Measurements from ENCODE around the gene OR2M3.
"Not testable (repeated sequence)": the region's sequence is repeated elsewhere in the genome, so short reads cannot be mapped to it uniquely, and the experiment has no call there.

Gene OR2M3

GRCh38 chr1:248196965-248197364 lies at the start of gene OR2M3:
Gene OR2M3, plus strand, starts transcription at chr1:248197265. Its CDS starts 5,803 bp downstream, at chr1:248203068.
- no peak for DNase-seq (ENCODE audit: low read depth)

DNA sequence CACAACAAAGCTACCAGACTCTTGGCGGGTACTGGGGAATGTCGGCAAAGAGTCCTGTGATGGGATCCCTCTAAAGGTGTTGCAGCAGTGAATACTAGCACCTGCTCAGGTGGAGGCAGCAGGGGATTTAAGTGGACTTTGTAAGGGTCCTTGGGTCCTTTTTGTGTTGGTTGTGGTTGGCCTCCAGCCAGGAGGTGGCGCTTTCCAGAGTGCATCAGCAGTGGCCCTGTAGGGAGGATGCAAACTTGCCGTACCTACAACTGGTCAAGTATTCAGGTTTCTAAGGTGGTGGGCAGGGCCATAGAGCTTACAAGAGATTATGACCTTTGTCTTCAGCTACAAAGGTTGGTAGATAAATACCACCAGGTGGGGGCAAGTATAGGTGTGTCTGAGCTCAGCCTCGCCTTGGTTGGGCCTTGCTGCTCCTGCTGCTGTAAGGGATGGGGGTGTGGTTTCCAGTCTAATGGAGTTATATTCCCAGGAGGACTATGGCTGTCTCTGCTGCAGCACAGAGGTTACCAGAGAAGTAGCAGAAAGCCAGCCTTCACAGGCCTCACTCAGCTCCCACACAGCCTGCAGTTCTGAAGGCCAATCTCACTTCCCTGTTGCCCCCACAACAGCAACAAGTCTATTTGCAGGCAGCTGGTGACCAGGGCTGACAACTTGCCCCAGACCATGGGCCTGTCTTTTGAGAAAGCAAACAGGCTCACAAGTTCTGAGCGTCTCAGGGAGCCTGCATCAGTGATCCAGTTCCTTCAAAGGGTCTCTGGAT lies 44.8 kb upstream of the OR2M3 start:
- DNase-seq (ENCODE audit: low read depth) = no peak

DNA sequence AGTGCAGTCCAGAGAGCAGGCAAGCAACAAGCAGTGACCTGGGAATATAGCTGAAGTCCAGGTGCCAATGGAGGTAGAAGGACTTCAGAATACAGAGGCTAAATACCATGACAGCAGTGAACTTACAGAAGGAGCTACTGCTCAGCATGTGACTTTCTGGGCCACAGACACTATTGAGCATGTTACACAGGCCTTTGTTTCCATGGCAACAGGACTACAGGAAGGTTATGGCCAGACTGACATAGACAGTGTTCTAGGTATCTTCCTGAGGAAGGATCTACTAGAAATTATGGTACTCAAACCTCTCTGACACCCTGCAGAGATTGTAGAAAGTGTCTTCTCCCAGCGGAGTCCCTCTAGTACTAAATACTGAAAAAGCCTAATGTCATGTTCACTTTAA lies 41.1 kb upstream of the OR2M3 start:
- no peak for DNase-seq (ENCODE audit: low read depth)

- DNase-seq (ENCODE audit: low read depth) = no peak
Measured at GRCh38 chr1:248158758-248159157, 38.3 kb upstream of the OR2M3 start.

- DNase-seq (ENCODE audit: low read depth) = no peak
Measured at GRCh38 chr1:248164031-248164430, 33.0 kb upstream of the OR2M3 start.

- DNase-seq (ENCODE audit: low read depth) = no peak
Measured at GRCh38 chr1:248165186-248165585, 31.9 kb upstream of the OR2M3 start.

- no peak for DNase-seq (ENCODE audit: low read depth)
Measured at GRCh38 chr1:248174521-248174920, 22.5 kb upstream of the OR2M3 start, which contains the start of gene OR2M2. Gene OR2M2, plus strand, starts transcription at chr1:248174821. Its CDS starts 5,165 bp downstream, at chr1:248179986.

GRCh38 chr1:248183996-248184395 lies 13.1 kb upstream of the OR2M3 start:
- DNase-seq (ENCODE audit: low read depth) = no peak

GRCh38 chr1:248187363-248187762 lies 9.7 kb upstream of the OR2M3 start:
- no peak for DNase-seq (ENCODE audit: low read depth)

DNA sequence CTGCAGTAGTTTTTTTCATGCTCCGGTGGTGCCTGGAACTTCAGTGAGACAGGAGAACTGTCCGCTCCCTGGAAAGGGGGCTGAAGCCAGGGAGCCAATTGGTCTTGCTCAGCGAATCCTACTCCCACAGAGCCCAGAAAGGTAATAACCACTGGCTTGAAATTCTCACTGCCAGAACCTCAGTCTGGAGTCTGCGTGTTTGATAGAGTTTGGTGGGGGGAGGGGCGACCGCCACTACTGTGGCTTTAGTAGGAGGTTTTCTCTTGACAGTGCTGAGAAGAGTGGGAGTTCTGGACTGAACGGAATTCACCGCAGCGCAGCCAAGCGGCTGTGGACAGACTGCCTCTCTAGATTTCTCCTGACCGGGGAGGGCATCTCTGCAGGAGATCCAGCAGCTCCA lies 8.0 kb upstream of the OR2M3 start:
- DNase-seq (ENCODE audit: low read depth) = no peak

DNA sequence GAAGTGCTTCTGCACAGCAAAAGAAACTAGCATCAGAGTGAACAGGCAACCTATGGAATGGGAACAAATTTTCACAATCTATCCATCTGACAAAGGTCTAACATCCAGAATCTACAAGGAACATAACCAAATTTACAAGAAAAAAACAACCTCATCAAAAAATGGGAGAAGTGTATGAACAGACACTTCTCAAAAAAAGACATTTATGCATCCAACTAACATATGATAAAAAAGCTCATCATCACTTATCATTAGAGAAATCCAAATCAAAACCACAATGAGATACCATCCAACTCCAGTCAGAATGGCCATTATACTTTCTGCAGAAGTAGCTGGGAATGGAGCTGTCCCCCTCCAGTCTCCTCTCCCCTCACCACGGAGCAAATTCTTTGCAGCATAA lies 2.9 kb upstream of the OR2M3 start:
- DNase-seq (ENCODE audit: low read depth) = no peak

DNA sequence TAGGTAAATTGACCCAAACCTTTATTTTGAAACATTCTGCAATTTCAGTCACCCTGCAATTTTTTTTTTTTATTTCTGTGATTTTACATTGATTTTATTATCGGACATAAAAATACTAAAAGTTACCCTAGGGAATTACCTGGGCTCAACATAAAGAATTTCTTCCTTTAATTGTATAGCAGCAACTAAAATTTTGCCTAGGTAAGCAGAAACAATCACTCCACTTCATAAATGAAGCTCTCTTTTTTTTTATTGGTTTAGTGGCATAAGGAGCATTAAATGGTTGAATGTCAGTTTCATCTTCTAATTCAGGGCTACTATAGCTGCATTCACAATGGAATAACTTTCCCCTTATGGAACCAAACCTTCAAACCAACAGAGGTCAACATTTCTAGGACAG lies 18.8 kb downstream of the OR2M3 start:
- DNase-seq (ENCODE audit: low read depth) = no peak

DNA sequence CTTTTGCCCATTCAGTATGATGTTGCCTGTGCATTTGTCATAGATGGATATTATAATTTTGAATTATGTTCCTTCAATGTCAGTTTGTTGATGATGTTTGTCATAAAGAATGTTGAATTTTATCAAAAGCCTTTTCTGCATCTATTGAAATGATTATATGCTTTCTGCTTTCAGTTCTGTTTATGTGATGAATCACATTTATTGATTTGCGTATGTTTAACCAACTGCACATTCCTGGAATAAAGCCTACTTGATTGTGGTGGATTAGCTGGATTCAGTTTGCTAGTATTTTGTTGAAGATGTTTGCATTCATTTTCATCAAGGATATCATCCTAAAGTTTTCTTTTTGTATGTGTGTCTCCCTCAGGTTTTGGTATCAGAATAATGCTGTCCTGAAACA lies 28.5 kb downstream of the OR2M3 start:
- DNase-seq (ENCODE audit: low read depth) = no peak

GRCh38 chr1:248229360-248229908 lies 32.4 kb downstream of the OR2M3 start:
- no peak for DNase-seq (ENCODE audit: low read depth)

DNA sequence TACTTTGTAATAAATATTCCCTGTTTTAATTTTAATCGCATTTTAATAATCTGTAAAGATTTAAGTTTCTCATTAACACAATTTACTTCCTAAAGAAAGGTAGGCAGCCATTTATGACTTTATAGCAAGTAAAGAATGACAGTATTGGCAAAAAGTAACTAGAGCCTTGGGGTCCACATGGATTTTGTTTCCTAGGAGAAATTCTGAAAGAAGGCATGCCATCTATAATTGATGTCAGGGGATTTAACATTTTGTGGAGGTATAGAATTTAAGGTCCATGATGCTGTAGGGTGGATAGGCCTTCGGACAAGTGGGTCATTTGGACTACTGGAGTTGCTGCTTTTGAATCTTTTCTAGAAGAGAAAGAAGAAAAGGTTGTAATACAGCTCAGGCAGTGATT lies 34.1 kb downstream of the OR2M3 start, which contains the start of gene OR2M4:
Gene OR2M4 (plus strand): TSS at position 301 of the 400 bp plus-strand sequence. CDS start 7,512 bp downstream, outside the sequence.
- DNase-seq (ENCODE audit: low read depth) = no peak

DNA sequence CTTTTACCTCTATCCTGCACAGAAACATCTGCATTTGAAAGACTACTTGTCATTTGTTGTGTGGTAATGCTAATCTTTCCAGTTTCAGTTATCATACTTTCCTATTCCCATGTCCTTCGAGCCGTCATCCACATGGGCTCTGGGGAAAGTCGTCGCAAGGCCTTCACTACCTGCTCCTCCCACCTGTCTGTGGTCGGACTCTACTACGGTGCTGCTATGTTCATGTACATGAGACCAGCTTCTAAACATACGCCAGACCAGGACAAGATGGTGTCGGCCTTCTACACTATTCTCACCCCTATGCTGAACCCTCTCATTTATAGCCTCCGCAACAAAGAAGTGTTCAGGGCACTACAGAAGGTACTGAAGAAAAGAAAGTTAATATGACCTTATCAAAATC lies 42.4 kb downstream of the OR2M3 start:
- DNase-seq (ENCODE audit: low read depth) = no peak

DNA sequence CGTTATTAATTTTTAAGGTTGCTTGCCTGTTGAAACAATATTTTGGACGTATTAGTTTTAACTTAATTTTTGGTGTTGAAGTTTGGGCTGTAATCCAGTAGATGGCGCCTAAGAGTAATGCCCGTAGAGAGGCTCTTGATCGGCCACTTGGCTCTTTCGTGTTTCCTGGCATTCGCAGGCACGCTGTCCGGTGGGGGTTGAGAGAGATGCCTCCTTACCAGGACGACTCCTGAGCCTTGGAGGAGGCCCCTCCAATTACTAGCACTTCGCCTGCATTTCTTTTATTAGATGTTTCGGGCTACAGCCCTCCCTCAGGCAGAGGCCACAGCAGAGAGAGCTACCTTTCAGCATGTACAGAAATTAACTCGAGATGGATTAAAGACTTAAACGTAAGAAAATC lies 46.1 kb downstream of the OR2M3 start:
- no peak for DNase-seq (ENCODE audit: low read depth)

DNA sequence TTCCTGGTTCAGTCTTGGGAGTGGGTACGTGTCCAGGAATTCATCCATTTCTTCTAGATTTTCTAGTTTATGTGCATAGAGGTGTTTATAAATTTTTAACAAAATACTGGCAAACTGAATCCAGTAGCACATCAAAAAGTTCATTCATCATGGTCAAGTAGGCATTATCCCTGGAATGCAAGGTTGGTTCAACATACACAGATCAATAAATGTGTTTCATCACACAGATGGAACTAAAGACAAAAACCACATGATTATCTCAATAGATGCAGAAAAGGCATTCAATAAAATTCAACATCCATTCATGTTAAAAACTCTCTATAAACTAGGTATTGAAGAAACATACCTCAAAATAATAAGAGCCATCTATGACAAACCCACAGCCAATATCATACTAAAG lies 62.2 kb downstream of the OR2M3 start:
- DNase-seq (ENCODE audit: low read depth) = not testable (repeated sequence)
